Measurements from ENCODE around the gene B2M.
"Not testable (repeated sequence)": the region's sequence is repeated elsewhere in the genome, so short reads cannot be mapped to it uniquely, and the experiment has no call there.

The B2M gene

GRCh38 chr15:44720460-44721176, 9.3 kb downstream of the B2M start:
- Histone ChIP-seq H3K27ac (ENCODE audit: low read depth, low read length) (no peak overlapping the region), H3K4me1 (ENCODE audit: control insufficient read depth in 1 of 2, insufficient read depth in 2 of 2, low read length in 2 of 2) (peaks cover 19 to 34% of the 10 kb centered on the region in 2 donors), H3K36me3 (ENCODE audit: control insufficient read depth in 1 of 2, insufficient read depth in 2 of 2, low read length in 2 of 2) (peaks cover 33 to 39% of the 10 kb centered on the region in 2 donors), H3K27me3 (ENCODE audit: control insufficient read depth in 1 of 2, insufficient read depth in 2 of 2, low read length in 2 of 2) (no peaks in the 10 kb centered on the region), H3K9ac (ENCODE audit: low read depth in 1 of 2, low read length in 2 of 2) (no peak overlapping the region), H3K9me3 (ENCODE audit: control insufficient read depth in 1 of 2, low read length in 2 of 2) (no peaks in the 10 kb centered on the region), H3K4me3 (ENCODE audit: low read depth in 1 of 2, low read length in 2 of 2) (no peak overlapping the region)

GRCh38 chr15:44722011-44722410, 10.7 kb downstream of the B2M start:
- Histone ChIP-seq H3K36me3 (ENCODE audit: control insufficient read depth in 1 of 2, insufficient read depth in 2 of 2, low read length in 2 of 2) (peaks cover 19 to 25% of the 10 kb centered on the region in 2 donors), H3K27me3 (ENCODE audit: control insufficient read depth in 1 of 2, insufficient read depth in 2 of 2, low read length in 2 of 2) (no peaks in the 10 kb centered on the region), H3K4me1 (ENCODE audit: control insufficient read depth in 1 of 2, insufficient read depth in 2 of 2, low read length in 2 of 2) (peaks cover 21 to 37% of the 10 kb centered on the region in 2 donors), H3K4me3 (ENCODE audit: low read depth in 1 of 2, low read length in 2 of 2) (no peak overlapping the region), H3K27ac (ENCODE audit: low read depth, low read length) (no peak overlapping the region), H3K9ac (ENCODE audit: low read depth in 1 of 2, low read length in 2 of 2) (no peak overlapping the region), H3K9me3 (ENCODE audit: control insufficient read depth in 1 of 2, low read length in 2 of 2) (no peaks in the 10 kb centered on the region)

- peak overlapping the region; percentile 78 for H3K27ac ChIP-seq (ENCODE audit: low read depth, low read length)
- no peaks in the 10 kb centered on the region for H3K27me3 ChIP-seq (ENCODE audit: control insufficient read depth in 1 of 2, insufficient read depth in 2 of 2, low read length in 2 of 2)
- peaks cover 22 to 42% of the 10 kb centered on the region in 2 donors for H3K4me1 ChIP-seq (ENCODE audit: control insufficient read depth in 1 of 2, insufficient read depth in 2 of 2, low read length in 2 of 2)
- H3K4me3 ChIP-seq (ENCODE audit: low read depth in 1 of 2, low read length in 2 of 2): peak overlapping the region; percentile 5 to 33
- no peaks in the 10 kb centered on the region for H3K9me3 ChIP-seq (ENCODE audit: control insufficient read depth in 1 of 2, low read length in 2 of 2)
- H3K36me3 ChIP-seq (ENCODE audit: control insufficient read depth in 1 of 2, insufficient read depth in 2 of 2, low read length in 2 of 2): no peaks in the 10 kb centered on the region
- H3K9ac ChIP-seq (ENCODE audit: low read depth in 1 of 2, low read length in 2 of 2): peak overlapping the region; percentile 21 to 26
These were observed 14.8 kb downstream of the B2M start for GRCh38 chr15:44726136-44726535.

- H3K4me1 ChIP-seq (ENCODE audit: control insufficient read depth in 1 of 2, insufficient read depth in 2 of 2, low read length in 2 of 2): peaks cover 22 to 42% of the 10 kb centered on the region in 2 donors
- peak overlapping the region; percentile 21 to 26 for H3K9ac ChIP-seq (ENCODE audit: low read depth in 1 of 2, low read length in 2 of 2)
- H3K36me3 ChIP-seq (ENCODE audit: control insufficient read depth in 1 of 2, insufficient read depth in 2 of 2, low read length in 2 of 2): peaks cover 0 to 5% of the 10 kb centered on the region in 2 donors
- peak overlapping the region; percentile 78 for H3K27ac ChIP-seq (ENCODE audit: low read depth, low read length)
- no peaks in the 10 kb centered on the region for H3K27me3 ChIP-seq (ENCODE audit: control insufficient read depth in 1 of 2, insufficient read depth in 2 of 2, low read length in 2 of 2)
- peak overlapping the region; percentile 5 to 33 for H3K4me3 ChIP-seq (ENCODE audit: low read depth in 1 of 2, low read length in 2 of 2)
- H3K9me3 ChIP-seq (ENCODE audit: control insufficient read depth in 1 of 2, low read length in 2 of 2): no peaks in the 10 kb centered on the region
These were observed 15.5 kb downstream of the B2M start for GRCh38 chr15:44726568-44727484.

GRCh38 chr15:44727485-44728231, 16.3 kb downstream of the B2M start:
- peaks cover 22 to 42% of the 10 kb centered on the region in 2 donors for H3K4me1 ChIP-seq (ENCODE audit: control insufficient read depth in 1 of 2, insufficient read depth in 2 of 2, low read length in 2 of 2)
- no peaks in the 10 kb centered on the region for H3K9me3 ChIP-seq (ENCODE audit: control insufficient read depth in 1 of 2, low read length in 2 of 2)
- H3K36me3 ChIP-seq (ENCODE audit: control insufficient read depth in 1 of 2, insufficient read depth in 2 of 2, low read length in 2 of 2): peaks cover 0 to 6% of the 10 kb centered on the region in 2 donors
- no peaks in the 10 kb centered on the region for H3K27me3 ChIP-seq (ENCODE audit: control insufficient read depth in 1 of 2, insufficient read depth in 2 of 2, low read length in 2 of 2)
- H3K27ac ChIP-seq (ENCODE audit: low read depth, low read length): peak overlapping the region; percentile 78
- H3K4me3 ChIP-seq (ENCODE audit: low read depth in 1 of 2, low read length in 2 of 2): no peak overlapping the region
- peak overlapping the region; percentile 6 to 98 for H3K9ac ChIP-seq (ENCODE audit: low read depth in 1 of 2, low read length in 2 of 2)

GRCh38 chr15:44728232-44728575, 16.9 kb downstream of the B2M start:
- Histone ChIP-seq H3K27ac (ENCODE audit: low read depth, low read length) (peak overlapping the region; percentile 85), H3K4me3 (ENCODE audit: low read depth in 1 of 2, low read length in 2 of 2) (peak overlapping the region in 1 of 2 donors; percentile 92), H3K9ac (ENCODE audit: low read depth in 1 of 2, low read length in 2 of 2) (peak overlapping the region; percentile 48 to 98), H3K4me1 (ENCODE audit: control insufficient read depth in 1 of 2, insufficient read depth in 2 of 2, low read length in 2 of 2) (peaks cover 22 to 42% of the 10 kb centered on the region in 2 donors)
- H3K27me3 ChIP-seq (ENCODE audit: control insufficient read depth in 1 of 2, insufficient read depth in 2 of 2, low read length in 2 of 2); H3K9me3 ChIP-seq (ENCODE audit: control insufficient read depth in 1 of 2, low read length in 2 of 2); H3K36me3 ChIP-seq (ENCODE audit: control insufficient read depth in 1 of 2, insufficient read depth in 2 of 2, low read length in 2 of 2): not testable (repeated sequence)

- Histone ChIP-seq H3K27me3 (ENCODE audit: control insufficient read depth in 1 of 2, insufficient read depth in 2 of 2, low read length in 2 of 2) (no peaks in the 10 kb centered on the region), H3K27ac (ENCODE audit: low read depth, low read length) (peak overlapping the region; percentile 98), H3K9ac (ENCODE audit: low read depth in 1 of 2, low read length in 2 of 2) (peak overlapping the region; percentile 89 to 98), H3K36me3 (ENCODE audit: control insufficient read depth in 1 of 2, insufficient read depth in 2 of 2, low read length in 2 of 2) (peaks cover 0 to 6% of the 10 kb centered on the region in 2 donors), H3K4me1 (ENCODE audit: control insufficient read depth in 1 of 2, insufficient read depth in 2 of 2, low read length in 2 of 2) (peaks cover 22 to 37% of the 10 kb centered on the region in 2 donors), H3K4me3 (ENCODE audit: low read depth in 1 of 2, low read length in 2 of 2) (peak overlapping the region; percentile 92 to 93), H3K9me3 (ENCODE audit: control insufficient read depth in 1 of 2, low read length in 2 of 2) (no peaks in the 10 kb centered on the region)
These were observed 17.5 kb downstream of the B2M start for GRCh38 chr15:44728576-44729407.

- Histone ChIP-seq H3K4me1 (ENCODE audit: control insufficient read depth in 1 of 2, insufficient read depth in 2 of 2, low read length in 2 of 2) (peaks cover 22 to 34% of the 10 kb centered on the region in 2 donors), H3K27me3 (ENCODE audit: control insufficient read depth in 1 of 2, insufficient read depth in 2 of 2, low read length in 2 of 2) (no peaks in the 10 kb centered on the region), H3K4me3 (ENCODE audit: low read depth in 1 of 2, low read length in 2 of 2) (peak overlapping the region; percentile 92 to 93)
These were observed 18.3 kb downstream of the B2M start for GRCh38 chr15:44729408-44730127.

More at GRCh38 chr15:44729408-44730127, 18.3 kb downstream of the B2M start:
- H3K9ac ChIP-seq (ENCODE audit: low read depth in 1 of 2, low read length in 2 of 2): peak overlapping the region; percentile 89 to 98
- H3K27ac ChIP-seq (ENCODE audit: low read depth, low read length): peak overlapping the region; percentile 98
- peaks cover 0 to 6% of the 10 kb centered on the region in 2 donors for H3K36me3 ChIP-seq (ENCODE audit: control insufficient read depth in 1 of 2, insufficient read depth in 2 of 2, low read length in 2 of 2)
- no peaks in the 10 kb centered on the region for H3K9me3 ChIP-seq (ENCODE audit: control insufficient read depth in 1 of 2, low read length in 2 of 2)

Measured in duodenal mucosa (tissue), 2 donors.